DLD1 (cell line): ENCODE results near the gene FNTB.
"Not testable (repeated sequence)": the region's sequence is repeated elsewhere in the genome, so short reads cannot be mapped to it uniquely, and the experiment has no call there.

ENCODE experiments used
- in situ Hi-C: cut with HindIII; loops from 2 replicates; pipeline ENCODE4 v1.10.0; 2017; ENCODE audit warnings: low sequenced_read_pairs

Gene FNTB

DNA sequence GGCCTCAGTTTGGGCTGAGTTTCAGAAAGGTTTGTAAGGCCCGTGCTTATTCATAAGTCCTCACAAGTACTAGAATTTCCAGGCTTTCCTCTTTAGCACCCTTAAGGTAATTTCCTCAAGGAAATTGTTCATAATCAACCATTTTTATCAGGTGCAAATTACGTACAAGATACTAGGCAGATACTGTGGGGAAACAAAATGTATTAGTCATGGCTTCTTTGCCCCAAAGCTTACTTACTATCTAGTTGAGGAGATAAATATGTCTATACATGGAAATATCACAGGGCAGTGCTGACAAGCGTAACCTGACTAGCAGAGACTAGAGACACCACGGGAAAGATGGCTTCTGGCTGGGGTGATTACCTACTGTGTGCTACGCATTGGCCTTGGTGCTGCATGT, 93.1 kb downstream of the FNTB start:
- in situ Hi-C loops = no loop called here

DNA sequence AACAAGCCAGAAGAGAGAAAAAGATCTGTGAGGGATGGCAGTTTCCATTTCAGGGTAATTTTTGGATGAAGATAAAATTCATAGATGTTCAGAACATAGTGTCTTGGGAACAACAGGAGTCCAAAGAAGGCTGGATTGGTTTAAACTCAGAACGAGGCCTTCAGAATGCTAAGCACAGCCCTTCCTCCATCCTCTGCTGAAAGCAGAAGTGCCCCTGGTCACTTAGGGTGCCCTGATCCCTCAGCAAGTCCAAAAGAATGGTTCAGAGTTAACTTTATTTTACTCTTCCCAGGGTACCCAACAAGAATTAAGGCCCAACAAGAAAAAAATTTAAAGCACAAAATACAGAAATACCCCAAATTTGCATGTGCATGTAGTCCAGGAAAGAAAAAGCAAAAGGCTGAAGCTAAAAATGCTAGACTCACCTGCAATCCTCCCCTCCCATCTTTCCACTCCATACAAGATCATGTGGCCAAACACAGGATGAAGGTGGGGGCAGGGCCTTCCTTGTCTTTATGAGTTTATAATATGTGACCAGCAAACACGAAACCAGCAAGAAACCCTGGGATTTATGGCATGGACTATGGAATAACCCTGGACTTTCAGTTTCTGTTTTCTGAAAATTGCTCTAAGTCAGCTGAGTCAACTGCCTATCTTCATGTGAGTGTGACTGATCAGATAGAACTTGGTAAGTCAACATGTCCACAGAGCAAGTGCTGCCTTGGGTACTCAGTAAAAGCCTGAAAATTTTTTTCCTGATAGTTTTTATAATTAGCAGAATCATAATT, 94.5 kb downstream of the FNTB start:
- in situ Hi-C loops = no loop called here

- in situ Hi-C loops = no loop called here
These were observed 96.2 kb downstream of the FNTB start for GRCh38 chr14:65082930-65083329.

DNA sequence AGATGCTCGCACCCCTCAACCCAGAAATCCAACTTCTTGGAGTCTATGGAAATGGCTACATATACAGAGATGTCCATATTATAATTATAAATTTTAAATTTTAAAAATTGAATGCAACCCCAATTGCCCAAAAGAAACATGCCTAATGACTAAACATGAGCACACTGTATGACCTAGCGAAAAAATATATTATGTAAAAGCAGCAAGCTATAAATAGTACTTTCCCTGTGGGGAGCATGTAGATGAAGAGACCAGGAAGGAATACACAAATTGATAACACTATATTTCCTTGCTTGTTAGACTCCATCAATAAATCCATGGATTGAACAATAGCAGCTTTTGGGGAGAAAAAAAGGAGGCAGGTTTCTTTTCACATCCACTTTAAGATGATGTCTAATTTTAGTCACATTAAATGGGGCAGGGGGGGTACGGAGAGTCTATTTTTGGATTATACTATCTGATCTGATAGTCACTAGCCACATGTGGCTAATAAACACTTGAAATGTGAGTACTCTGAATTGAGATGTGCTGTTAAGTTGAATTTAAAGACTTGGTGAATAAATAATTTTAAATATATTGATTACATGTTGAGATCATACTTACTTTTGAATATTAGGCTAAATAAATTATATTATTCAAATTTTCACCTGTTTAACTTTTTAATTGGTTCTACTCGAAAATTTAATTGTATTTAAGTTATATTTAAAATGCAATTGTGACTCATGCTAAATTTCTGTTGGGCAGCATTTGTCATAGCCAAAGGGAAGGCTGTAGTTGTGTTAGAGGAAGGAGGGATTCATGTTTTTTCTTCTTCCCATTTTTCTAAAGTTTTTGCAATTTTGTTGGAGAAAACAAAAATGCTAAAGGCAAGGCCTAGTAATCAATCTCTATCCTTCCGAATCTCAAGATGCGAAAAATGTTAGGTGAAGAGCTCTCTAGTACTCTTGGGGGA, 98.1 kb downstream of the FNTB start:
- in situ Hi-C loops = no loop called here

DNA sequence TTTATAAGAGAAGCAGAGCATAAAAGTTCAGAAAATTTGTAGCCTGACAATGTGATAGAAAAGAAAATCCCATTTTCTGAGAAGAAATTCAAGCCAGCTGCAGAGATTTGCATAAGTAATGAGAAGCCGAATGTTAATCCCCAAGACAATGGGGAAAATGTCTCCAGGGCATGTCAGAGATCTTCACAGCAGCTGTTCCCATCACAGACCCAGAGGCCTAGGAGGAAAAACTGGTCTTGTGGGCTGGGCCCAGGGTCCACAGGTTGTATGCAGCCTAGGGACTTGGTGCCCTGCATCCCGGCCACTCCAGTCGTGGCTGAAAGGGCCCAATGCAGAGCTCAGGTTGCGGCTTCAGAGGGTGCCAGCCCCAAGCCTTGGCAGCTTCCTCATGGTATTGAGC, 100.0 kb downstream of the FNTB start:
- in situ Hi-C loops = not testable (repeated sequence)

DNA sequence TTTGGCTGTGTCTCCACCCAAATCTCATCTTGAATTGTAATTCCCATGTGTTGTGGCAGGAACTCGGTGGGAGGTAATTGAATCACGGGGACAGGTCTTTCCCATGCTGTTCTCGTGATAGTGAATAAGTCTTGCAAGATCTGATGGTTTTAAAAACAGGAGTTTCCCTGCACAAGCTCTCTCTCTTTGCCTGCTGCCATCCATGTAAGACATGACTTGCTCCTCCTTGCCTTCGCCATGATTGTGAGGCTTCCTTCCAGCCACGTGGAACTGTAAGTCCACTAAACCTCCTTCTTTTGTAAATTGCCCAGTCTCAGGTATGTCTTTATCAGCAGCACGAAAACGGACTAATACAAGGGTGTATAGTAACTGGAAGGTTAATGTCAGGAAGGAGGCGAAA, 101.1 kb downstream of the FNTB start:
- in situ Hi-C loops = not testable (repeated sequence)

- in situ Hi-C loops = no loop called here
These were observed 105.7 kb downstream of the FNTB start for GRCh38 chr14:65092349-65092748.

GRCh38 chr14:65095633-65096205, 109.0 kb downstream of the FNTB start:
- in situ Hi-C loops = no loop called here

- in situ Hi-C loops = no loop called here
These were observed 109.8 kb downstream of the FNTB start for GRCh38 chr14:65096323-65097089.

GRCh38 chr14:65098586-65098985, 111.9 kb downstream of the FNTB start:
- in situ Hi-C loops = no loop called here

GRCh38 chr14:65100922-65101541, 114.3 kb downstream of the FNTB start:
- in situ Hi-C loops = no loop called here

- in situ Hi-C loops = no loop called here
These were observed 115.1 kb downstream of the FNTB start for GRCh38 chr14:65101631-65102440.

DNA sequence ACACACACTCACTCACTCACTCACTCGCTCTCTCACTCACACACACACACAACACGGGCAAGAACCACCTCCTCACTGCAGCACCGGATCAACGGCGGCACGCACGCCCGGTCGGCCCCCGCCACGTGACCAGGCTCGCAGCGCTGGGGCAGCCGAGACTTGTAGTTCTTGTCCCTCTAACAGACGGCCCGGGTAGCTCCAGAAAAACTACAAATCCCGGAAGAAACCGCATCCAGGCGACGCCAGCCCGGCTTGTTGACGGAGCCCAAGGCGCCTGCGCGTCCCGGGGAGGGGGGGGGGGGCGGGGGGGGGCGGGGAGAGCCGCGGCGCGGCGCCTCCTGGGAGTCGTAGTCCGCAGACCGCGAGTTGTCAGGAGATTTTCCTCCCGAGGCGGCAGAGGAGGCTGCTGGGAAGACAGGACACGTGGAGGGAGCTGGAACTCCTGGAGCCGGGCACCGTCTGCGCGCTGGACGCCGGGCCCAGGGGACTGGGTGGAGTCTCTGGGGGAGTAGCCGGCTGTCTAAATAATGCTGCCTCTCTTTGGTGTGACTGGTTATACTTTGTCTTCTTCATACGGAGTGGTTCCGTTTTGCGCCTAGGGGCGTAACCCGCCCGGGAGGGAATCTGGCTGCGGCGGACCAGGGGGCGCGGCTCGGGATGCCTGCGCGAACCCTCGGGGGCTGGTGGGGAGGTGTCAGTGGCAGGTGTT, 115.9 kb downstream of the FNTB start, which contains the start of gene MAX:
MAX (minus strand) TSS at position 77 of the 709 bp plus-strand sequence. CDS start 178 bp downstream, outside the sequence.
- in situ Hi-C loops = no loop called here

DNA sequence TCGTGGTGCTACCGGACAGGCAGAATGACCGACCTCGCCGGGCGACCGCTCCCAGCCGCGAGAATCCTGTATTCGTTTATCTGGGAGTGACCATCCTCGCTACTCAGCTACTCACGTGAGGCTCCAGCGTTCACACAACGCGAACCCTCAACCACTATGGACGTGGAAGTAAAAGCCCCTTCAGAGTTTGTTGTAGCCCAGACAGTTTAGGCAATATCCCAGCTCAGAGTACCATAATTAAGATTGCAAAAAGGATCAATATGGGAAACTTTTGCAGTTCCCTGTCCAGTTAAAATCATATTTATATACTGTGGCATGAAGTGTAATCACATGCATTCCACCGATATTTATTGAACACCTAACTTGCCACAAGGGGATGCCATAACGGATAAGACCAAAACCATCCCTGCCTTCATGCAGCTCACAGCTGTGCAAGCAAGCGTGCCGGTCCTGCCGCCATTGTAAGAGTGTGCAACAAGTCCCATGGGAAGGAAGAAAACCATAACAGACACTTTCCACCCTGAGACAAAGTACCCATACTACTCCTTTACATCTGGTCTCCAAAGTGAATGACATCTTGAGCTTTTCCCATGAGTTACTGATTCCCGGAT, 116.6 kb downstream of the FNTB start:
- in situ Hi-C loops = no loop called here

GRCh38 chr14:65104791-65105190, 118.1 kb downstream of the FNTB start:
- in situ Hi-C loops = no loop called here

- in situ Hi-C loops = no loop called here
These were observed 119.6 kb downstream of the FNTB start for GRCh38 chr14:65106316-65106715.

- in situ Hi-C loops = no loop called here
These were observed 120.0 kb downstream of the FNTB start for GRCh38 chr14:65106736-65107135.

GRCh38 chr14:65107200-65107599, 120.5 kb downstream of the FNTB start:
- in situ Hi-C loops = no loop called here
